ENCODE data around the gene HDAC7.

GRCh38 chr12:47791351-47791746 is 28.4 kb downstream of the HDAC7 start:
- no peak for TF ChIP-seq CTCF (IDR thresholded peaks at IDR 0.05; ENCODE audit: insufficient read depth, low read depth, low read length)
- no peak for TF ChIP-seq EZH2 (IDR thresholded peaks at IDR 0.05; ENCODE audit: insufficient read depth, low read length)

All from astrocyte (in vitro differentiated cells and primary cell).